ENCODE results near the gene INO80B. TPM values are rescaled to one million over a fixed set of nuclear protein-coding genes. Genes with fewer than 3 reads are reported as not detected.

Gene INO80B
- total and polyA plus RNA-seq, 9 of the 15 experiments (the other 6 are each of a cell fraction or from before 2014, with no cell fraction given): 0.41 to 22.6 (median 9.0) TPM

GRCh38 chr2:74440378-74441169 lies 14.3 kb upstream of the INO80B start (continued):
- TF ChIP-seq HBP1 (CRISPR knock-in tag; IDR thresholded peaks at IDR 0.05) (no peak), IRF1 (CRISPR knock-in tag; IDR thresholded peaks at IDR 0.05; ENCODE audit: borderline replicate concordance) (no peak), HNRNPH1 (optimal IDR thresholded peaks at IDR 0.05; ENCODE audit: low read depth, low read length) (no peak), GTF2A2 (tag; IDR thresholded peaks at IDR 0.05) (no peak), MCM7 (IDR thresholded peaks at IDR 0.05) (no peak), YBX1 (IDR thresholded peaks at IDR 0.05) (no peak), SRSF9 (IDR thresholded peaks at IDR 0.05; ENCODE audit: borderline replicate concordance, low read depth, low read length) (no peak), CREB5 (CRISPR knock-in tag; IDR thresholded peaks at IDR 0.05) (no peak), SMARCC2 (IDR thresholded peaks at IDR 0.05; ENCODE audit: low read depth) (no peak; the same call in 1 of the 2 replicates), SIN3B (IDR thresholded peaks at IDR 0.05; ENCODE audit: low read depth) (peak; percentile 28; the same call in 1 of the 2 replicates), NCOA4 (IDR thresholded peaks at IDR 0.05; ENCODE audit: partially characterized antibody) (no peak), RFX7 (CRISPR knock-in tag; IDR thresholded peaks at IDR 0.05) (no peak), RNF219 (CRISPR knock-in tag; IDR thresholded peaks at IDR 0.05) (no peak), CCNT2 (IDR thresholded peaks at IDR 0.05; ENCODE audit: borderline replicate concordance, extremely low read depth, insufficient read length, low read depth, low read length) (peak; percentile 68), LCOR (CRISPR knock-in tag; IDR thresholded peaks at IDR 0.05) (peak; percentile 53; the same call in 1 of the 2 replicates), SLC30A9 (CRISPR knock-in tag; IDR thresholded peaks at IDR 0.05) (no peak), SP1 (CRISPR knock-in tag; IDR thresholded peaks at IDR 0.05) (peak; percentile 65; the same call in 1 of the 2 replicates), ZNF165 (CRISPR knock-in tag; IDR thresholded peaks at IDR 0.05; ENCODE audit: borderline replicate concordance) (no peak), ILK (tag; IDR thresholded peaks at IDR 0.05; ENCODE audit: borderline replicate concordance, low read depth) (no peak), FOXP1 (CRISPR knock-in tag; IDR thresholded peaks at IDR 0.05) (no peak), KDM4B (IDR thresholded peaks at IDR 0.05; ENCODE audit: borderline replicate concordance in 2 of 2, low read depth in 1 of 2) (no peak), CHD4 (IDR thresholded peaks at IDR 0.05; ENCODE audit: insufficient read depth, insufficient replicate concordance, low read depth, low read length, poor library complexity, severe bottlenecking) (no peak), ZNF134 (CRISPR knock-in tag; conservative IDR thresholded peaks at IDR 0.05) (no peak)

All from K562 (cell line).